Panc1 (cell line): ENCODE data around the gene DCDC2. TPM values are rescaled to one million over a fixed set of nuclear protein-coding genes. Genes with fewer than 3 reads are reported as not detected.

Source experiments
- ATAC-seq: fragments of 200-7000 bp; cut with Tn5 transposase; 2 replicates; pipeline ENCODE4 v1.9.1; 2020; ENCODE audit warnings: mild to moderate bottlenecking, moderate library complexity
- BruUV-seq: library from RNA; stranded (reverse); fragments of 400-500 nt; replicated peaks from 2 replicates; lab custom pipeline; 2021; lab: Mats Ljungman, UMichigan
- CTCF ChIA-PET: fragments of 300-600 bp; sonication (Branson Sonifier 250); formaldehyde crosslinking; loops from one replicate; lab custom pipeline; 2022; ENCODE audit warnings: antibody characterized with exemption; lab: Charles Lee
- POLR2A ChIA-PET: fragments of 300-600 bp; sonication (Branson Sonifier 250); formaldehyde crosslinking; loops from one replicate; lab custom pipeline; 2022; ENCODE audit warnings: antibody characterized with exemption; lab: Charles Lee
- DNase-seq: peaks from one replicate; pipeline ENCODE4 v3.0.0-alpha.2; 2010; ENCODE audit warnings: low read depth, low spot score
- H3K27ac ChIP-seq: 2 replicates; pipeline ENCODE4 v1.5.1; 2011; ENCODE audit warnings: mild to moderate bottlenecking, low read length, inconsistent platforms
- H3K27me3 ChIP-seq: fragments of 200-500 bp; sonication (Bioruptor generic); 2 replicates; pipeline ENCODE4 v1.6.0; 2014; ENCODE audit warnings: low read length, inconsistent platforms; ENCODE audit not compliant: control insufficient read depth, insufficient read depth
- H3K36me3 ChIP-seq: fragments of 200-500 bp; sonication (Bioruptor generic); 2 replicates; pipeline ENCODE4 v1.5.1; 2014; ENCODE audit warnings: inconsistent platforms, mild to moderate bottlenecking, low read length, moderate library complexity; ENCODE audit not compliant: control insufficient read depth, insufficient read depth
- H3K4me1 ChIP-seq: 2 replicates; pipeline ENCODE4 v1.5.1; 2011; ENCODE audit warnings: inconsistent platforms, mild to moderate bottlenecking, low read length, moderate library complexity; ENCODE audit not compliant: control insufficient read depth, insufficient read depth
- H3K4me3 ChIP-seq, 2 experiments: 2 replicates each; pipeline ENCODE4 v1.5.1; 2011 to 2012; ENCODE audit warnings: low read depth in 2 of 2, low read length in 2 of 2, mild to moderate bottlenecking in 2 of 2, inconsistent platforms in 1 of 2, moderate library complexity in 1 of 2
- H3K9me3 ChIP-seq: fragments of 200-500 bp; sonication (Bioruptor generic); 2 replicates; pipeline ENCODE4 v1.5.1; 2014; ENCODE audit warnings: low read depth, mild to moderate bottlenecking, inconsistent platforms, low read length, moderate library complexity; ENCODE audit not compliant: control insufficient read depth, insufficient read depth
- CTCF ChIP-seq: fragments of 450-650 bp; IDR thresholded peaks from 2 replicates; pipeline ENCODE4 v1.5.1; 2017; ENCODE audit warnings: mild to moderate bottlenecking
- POLR2AphosphoS5 ChIP-seq: IDR thresholded peaks from 2 replicates; pipeline ENCODE4 v1.6.1; 2012; ENCODE audit warnings: mild to moderate bottlenecking, low read depth, low read length, moderate library complexity
- REST ChIP-seq, 2 experiments: IDR thresholded peaks; 2 replicates each; pipeline ENCODE4 v1.6.1; 2011 to 2012; ENCODE audit warnings: low read depth in 2 of 2, control low read depth in 1 of 2, low read length in 1 of 2, mild to moderate bottlenecking in 1 of 2, moderate library complexity in 1 of 2; ENCODE audit not compliant: insufficient read depth in 1 of 2
- SIN3A ChIP-seq: IDR thresholded peaks from 2 replicates; pipeline ENCODE4 v1.6.1; 2012; ENCODE audit warnings: low read depth, mild to moderate bottlenecking, low read length, moderate library complexity, borderline replicate concordance; ENCODE audit not compliant: insufficient read depth
- TCF7L2 ChIP-seq: IDR thresholded peaks from 2 replicates; pipeline ENCODE4 v1.6.1; 2011; ENCODE audit warnings: mild to moderate bottlenecking, low read depth, low read length, inconsistent platforms
- in situ Hi-C: cut with HindIII; loops from 2 replicates; pipeline ENCODE4 v1.10.0; 2016; ENCODE audit warnings: low sequenced_read_pairs, low pct_unique_long_range_greater_than_20kb
- intact Hi-C: fragments of 100-400 bp; cut with micrococcal nuclease; formaldehyde crosslinking; loops from one replicate; pipeline ENCODE4 v1.10.0; 2022; ENCODE audit not compliant: unreplicated experiment
- total RNA-seq: library from RNA; stranded (reverse); gene quantifications from one replicate; pipeline ENCODE4 v1.2.1, GENCODE V29; 2021; ENCODE audit not compliant: unreplicated experiment

DCDC2 gene
- total RNA-seq, 1 experiment from 2014 or later: 0.15 TPM

GRCh38 chr6:24249926-24250325 is 107.9 kb downstream of the DCDC2 start:
- Histone ChIP-seq H3K27me3 (peaks cover 2% of the 10 kb centered on the region; the same call in 1 of the 2 replicates), H3K27ac (no peak overlapping the region), H3K36me3 (no peaks in the 10 kb centered on the region), H3K4me3 (no peak overlapping the region), H3K4me1 (no peaks in the 10 kb centered on the region), H3K9me3 (peaks cover 5% of the 10 kb centered on the region; the same call in 1 of the 2 replicates)
- TF ChIP-seq SIN3A (no peak), CTCF (no peak), TCF7L2 (no peak), REST (IDR thresholded peaks at IDR 0.05; ENCODE audit: insufficient read depth in 1 of 2, low read depth in 2 of 2, low read length in 1 of 2) (no peak), POLR2AphosphoS5 (no peak)
- no peak for DNase-seq
- intact Hi-C loops: no loop called here
- in situ Hi-C loops: no loop called here
- ATAC-seq: no peak
- BruUV-seq: no TSS peak
- CTCF ChIA-PET: no interaction called here
- POLR2A ChIA-PET: no interaction called here

GRCh38 chr6:24245275-24245674 is 112.6 kb downstream of the DCDC2 start:
- Histone ChIP-seq H3K4me3 (no peak overlapping the region), H3K27ac (no peak overlapping the region), H3K4me1 (no peaks in the 10 kb centered on the region), H3K36me3 (no peaks in the 10 kb centered on the region), H3K27me3 (no peaks in the 10 kb centered on the region), H3K9me3 (no peaks in the 10 kb centered on the region)
- ATAC-seq (no peak), DNase-seq (no peak)
- ChIA-PET POLR2A (no interaction called here), CTCF (no interaction called here)
- in situ Hi-C loops (no loop called here), intact Hi-C loops (no loop called here)
- TF ChIP-seq REST (IDR thresholded peaks at IDR 0.05; ENCODE audit: insufficient read depth in 1 of 2, low read depth in 2 of 2, low read length in 1 of 2): no peak
- TF ChIP-seq POLR2AphosphoS5: no peak
- no peak for TF ChIP-seq CTCF
- no peak for TF ChIP-seq SIN3A
- TF ChIP-seq TCF7L2: no peak
- no TSS peak for BruUV-seq
